Cardiac septum (tissue), 1 donor: Measurements from ENCODE around the gene PCNX3. TPM values are rescaled to one million over a fixed set of nuclear protein-coding genes. Genes with fewer than 3 reads are reported as not detected.

ENCODE experiments used
- DNase-seq: peaks from one replicate; pipeline ENCODE4 v3.0.0-alpha.2; 2020; ENCODE audit warnings: low spot score
- intact Hi-C: fragments of 100-400 bp; cut with DNase I; formaldehyde crosslinking; loops from one replicate; pipeline ENCODE4 v1.14.0; 2022
- total RNA-seq: library from RNA; stranded (reverse); fragmentation: NEBNext Ultra II Directional; extraction: Animal tissue kit (Norgen Biotek cat#: 25700); gene quantifications from one replicate; pipeline ENCODE4 v1.2.1, GENCODE V29; 2021
- donor health status: DM: no; HTN: no; CAD: no.

Gene PCNX3
- total RNA-seq, 1 donor from 2014 or later, result 15.9 TPM

DNA sequence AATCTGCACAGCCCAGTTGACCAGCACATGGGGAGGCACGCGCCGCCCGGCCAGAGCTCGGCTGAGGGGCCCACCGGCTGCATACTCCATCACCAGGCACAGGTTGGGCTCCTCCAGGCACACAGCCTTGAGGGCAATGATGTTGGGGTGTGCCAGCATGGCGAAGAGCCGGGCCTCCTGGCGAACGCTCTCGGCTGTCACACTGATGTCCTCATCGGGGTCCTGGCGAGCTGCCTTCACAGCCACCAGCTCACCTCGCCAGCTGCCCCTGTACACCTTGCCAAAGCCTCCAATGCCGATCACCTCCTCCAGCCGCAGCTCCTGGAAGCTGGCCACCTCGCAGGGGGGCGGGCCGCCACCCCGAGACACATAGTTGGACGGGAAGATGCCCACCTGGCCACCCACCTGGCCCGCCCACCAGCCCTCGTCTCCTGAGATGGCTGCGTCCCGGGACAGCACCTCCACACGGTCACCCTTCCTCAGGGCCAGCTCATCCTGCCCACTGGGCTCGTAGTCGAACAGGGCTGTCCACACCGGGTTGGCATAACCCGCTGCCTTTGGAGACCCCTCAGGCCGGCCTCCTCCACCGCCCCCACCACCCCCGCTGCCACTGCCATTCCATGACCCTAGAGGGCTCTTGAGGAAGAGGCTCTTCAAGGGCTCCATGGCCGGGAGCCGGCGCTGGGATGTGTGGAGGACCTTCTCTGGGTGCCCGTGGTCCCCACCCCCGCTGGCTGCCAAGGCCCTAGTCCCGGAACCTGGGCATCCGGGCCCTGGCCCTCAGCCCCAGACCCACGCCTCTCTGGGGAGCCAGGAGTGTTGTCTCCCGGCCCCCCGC lies 2.3 kb upstream of the PCNX3 start:
- intact Hi-C loops, result no loop called here
- DNase-seq, result no peak

DNA sequence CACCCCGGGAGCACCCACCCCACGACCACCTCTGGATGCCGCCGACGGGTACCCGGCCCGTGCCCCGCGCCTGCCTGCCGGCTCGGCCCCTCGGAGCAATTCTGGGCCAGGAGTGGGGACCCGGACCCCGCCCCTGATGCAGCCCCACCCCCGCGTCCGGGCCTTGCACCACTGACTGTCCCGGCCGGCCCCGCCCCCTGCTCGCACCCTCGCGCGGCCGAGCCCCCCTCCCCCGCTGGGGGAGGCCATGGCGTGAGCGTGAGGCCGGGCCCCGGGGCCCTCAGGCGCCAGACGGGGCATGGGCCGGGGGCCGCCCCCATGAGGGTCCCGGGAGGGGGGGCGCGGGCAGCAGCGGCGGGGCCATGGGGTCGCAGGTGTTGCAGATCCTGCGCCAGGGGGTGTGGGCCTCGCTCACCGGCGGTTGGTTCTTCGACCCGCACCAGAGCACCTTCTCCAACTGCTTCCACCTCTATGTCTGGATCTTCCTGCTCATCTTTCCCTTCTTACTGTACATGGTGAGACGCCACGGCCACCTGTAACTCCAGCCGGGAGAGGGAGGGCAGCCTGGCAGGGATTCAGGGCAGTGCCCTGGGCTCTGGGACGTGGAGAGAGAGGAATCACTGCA lies 486 bp downstream of the PCNX3 start:
- DNase-seq, result no peak
- intact Hi-C loops, result loop anchor here (1.0 to 2.0 kb wide), 2 partner anchors 41 to 47 kb away; partner anchors contain the start of gene RELA

DNA sequence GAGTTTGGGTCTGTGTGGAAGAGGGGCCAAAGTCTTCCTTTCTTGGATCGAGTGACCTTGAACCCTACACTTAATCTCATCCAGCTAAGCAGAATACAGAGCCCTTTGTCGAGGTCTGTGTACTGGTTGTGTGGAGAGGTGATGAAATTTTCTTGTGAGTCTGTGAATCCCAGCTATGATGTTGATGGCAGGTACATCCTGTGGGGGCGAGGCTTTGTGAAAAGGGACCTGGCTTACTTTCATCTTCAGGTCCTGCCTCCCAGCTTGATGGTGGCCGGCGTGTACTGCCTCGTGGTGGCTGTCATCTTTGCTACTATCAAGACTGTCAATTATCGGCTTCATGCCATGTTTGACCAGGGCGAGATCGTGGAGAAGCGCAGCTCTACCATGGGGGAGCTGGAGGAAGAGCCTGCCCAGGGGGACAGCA lies 1.0 kb downstream of the PCNX3 start:
- intact Hi-C loops, result no loop called here
- no peak for DNase-seq

- no peak for DNase-seq
- intact Hi-C loops, result no loop called here
These were observed 1.7 kb downstream of the PCNX3 start for GRCh38 chr11:65617136-65617850.

- no peak for DNase-seq
- intact Hi-C loops, result no loop called here
These were observed 2.6 kb downstream of the PCNX3 start for GRCh38 chr11:65617990-65618751.

DNA sequence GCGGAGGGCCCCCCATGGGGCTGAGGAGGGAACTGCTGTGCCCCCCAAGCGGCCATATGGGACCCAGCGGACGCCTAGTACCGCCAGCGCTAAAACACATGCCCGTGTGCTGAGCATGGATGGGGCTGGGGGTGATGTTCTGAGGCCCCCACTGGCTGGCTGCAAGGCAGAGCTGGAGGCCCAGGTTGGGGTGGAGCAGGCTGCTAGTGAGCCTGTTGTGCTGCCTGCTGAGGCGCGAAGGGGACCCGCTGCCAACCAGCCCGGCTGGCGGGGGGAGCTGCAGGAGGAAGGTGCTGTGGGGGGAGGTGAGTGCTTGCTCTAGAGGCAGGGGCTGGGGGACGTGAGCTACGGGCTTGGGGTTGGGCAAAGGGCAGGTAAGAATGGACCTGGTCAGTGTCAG lies 3.2 kb downstream of the PCNX3 start:
- intact Hi-C loops, result no loop called here
- no peak for DNase-seq

GRCh38 chr11:65619281-65619928 lies 3.8 kb downstream of the PCNX3 start:
- DNase-seq, result no peak
- intact Hi-C loops, result no loop called here

DNA sequence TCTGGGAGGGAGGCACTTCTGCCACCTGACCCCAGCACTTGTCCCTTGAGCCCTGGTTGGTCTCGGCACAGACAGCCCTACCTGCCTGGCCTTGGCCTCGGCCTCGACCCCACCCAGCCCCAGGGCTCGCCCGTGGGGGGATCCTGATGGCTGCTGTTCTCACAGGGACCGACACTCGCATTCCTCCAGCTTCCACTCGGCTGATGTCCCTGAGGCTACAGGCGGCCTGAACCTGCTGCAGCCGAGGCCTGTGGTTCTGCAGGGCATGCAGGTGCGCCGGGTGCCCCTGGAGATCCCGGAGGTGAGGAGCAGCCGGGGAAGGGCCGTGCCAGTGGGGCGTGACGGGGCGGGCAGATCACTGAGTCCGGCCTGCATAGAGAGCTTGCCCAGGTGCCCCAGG lies 5.1 kb downstream of the PCNX3 start:
- no peak for DNase-seq
- intact Hi-C loops, result loop anchor here (5.0 kb wide), 1 partner anchor 197 kb away; no protein-coding TSS in a partner anchor

DNA sequence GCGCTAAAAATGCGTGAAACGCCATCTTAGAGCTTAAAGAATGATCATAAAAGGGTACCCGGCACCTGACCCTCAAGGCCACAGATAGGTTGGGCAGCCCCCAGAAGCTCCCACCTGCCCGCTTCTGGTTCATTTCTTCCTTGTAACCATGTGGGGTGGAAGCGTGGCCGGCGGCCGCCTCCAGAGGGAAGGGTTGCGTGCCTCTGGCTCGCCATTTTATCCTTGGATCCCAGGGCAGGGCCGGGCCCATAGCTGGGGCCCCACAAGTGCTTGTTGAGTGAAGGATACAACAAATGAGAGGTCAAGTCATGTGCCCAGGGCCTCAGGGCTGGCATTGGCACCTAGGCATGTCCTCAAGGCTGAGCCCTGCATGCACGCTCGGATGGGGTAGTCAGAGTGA lies 5.9 kb downstream of the PCNX3 start:
- intact Hi-C loops, result loop anchor here (5.0 kb wide), 1 partner anchor 196 kb away; no protein-coding TSS in a partner anchor

DNA sequence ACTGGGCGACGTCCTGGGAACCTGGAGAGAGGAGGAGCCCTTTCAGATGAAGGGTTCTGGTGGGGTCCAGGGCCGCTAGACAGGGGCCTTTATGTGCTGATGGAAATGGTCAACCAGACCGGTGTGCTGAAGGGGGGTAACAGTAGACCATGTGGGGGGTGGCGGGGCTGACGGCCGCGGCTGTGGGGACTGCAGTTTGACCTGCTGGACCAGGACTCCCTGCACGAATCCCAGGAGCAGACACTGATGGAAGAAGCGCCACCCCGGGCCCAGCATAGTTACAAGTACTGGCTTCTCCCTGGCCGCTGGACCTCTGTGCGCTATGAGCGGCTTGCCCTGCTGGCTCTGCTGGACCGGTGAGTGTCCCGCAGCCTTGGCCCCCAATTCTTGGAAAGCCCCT lies 6.4 kb downstream of the PCNX3 start:
- DNase-seq, result no peak
- intact Hi-C loops, result loop anchor here (5.0 kb wide), 1 partner anchor 195 kb away; no protein-coding TSS in a partner anchor

More for the DNA sequence above, 5.9 kb downstream of the PCNX3 start:
- no peak for DNase-seq

GRCh38 chr11:65623177-65623576 lies 7.6 kb downstream of the PCNX3 start:
- no peak for DNase-seq
- intact Hi-C loops, result loop anchor here (5.0 kb wide), 1 partner anchor 194 kb away; no protein-coding TSS in a partner anchor

- DNase-seq, result no peak
- intact Hi-C loops, result loop anchor here (5.0 kb wide), 1 partner anchor 193 kb away; no protein-coding TSS in a partner anchor
These were observed 8.5 kb downstream of the PCNX3 start for GRCh38 chr11:65623852-65624616.

DNA sequence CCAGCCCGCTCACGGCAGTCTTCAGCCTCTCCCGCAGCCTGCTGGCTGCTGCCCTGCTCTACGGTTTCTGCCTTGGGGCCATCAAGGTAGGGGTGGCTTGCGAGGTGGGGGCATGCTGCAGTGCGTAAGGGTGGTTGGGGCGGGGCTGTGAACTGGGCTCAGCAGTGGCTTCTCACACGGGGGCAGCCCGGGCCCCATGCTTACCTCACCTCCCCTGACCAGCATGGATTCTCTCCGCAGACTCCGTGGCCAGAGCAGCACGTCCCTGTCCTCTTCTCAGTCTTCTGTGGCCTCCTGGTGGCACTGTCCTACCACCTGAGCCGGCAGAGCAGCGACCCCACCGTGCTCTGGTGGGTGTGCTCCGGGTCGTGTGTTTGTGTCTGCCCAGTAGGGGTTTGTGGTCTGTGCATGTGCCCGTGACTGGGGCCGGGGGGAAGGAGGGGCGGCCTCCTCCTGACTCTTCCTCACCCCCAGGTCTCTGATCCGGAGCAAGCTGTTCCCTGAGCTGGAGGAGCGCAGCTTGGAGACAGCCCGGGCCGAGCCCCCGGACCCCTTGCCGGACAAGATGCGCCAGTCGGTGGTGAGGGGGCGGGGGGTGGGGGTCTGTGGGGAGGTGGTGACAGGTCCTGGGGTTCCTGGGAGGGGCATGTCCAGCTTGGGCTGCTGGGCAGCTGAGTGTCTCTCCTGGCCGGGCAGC lies 9.5 kb downstream of the PCNX3 start:
- DNase-seq, result no peak
- intact Hi-C loops, result loop anchor here (5.0 kb wide), 1 partner anchor 192 kb away; no protein-coding TSS in a partner anchor

DNA sequence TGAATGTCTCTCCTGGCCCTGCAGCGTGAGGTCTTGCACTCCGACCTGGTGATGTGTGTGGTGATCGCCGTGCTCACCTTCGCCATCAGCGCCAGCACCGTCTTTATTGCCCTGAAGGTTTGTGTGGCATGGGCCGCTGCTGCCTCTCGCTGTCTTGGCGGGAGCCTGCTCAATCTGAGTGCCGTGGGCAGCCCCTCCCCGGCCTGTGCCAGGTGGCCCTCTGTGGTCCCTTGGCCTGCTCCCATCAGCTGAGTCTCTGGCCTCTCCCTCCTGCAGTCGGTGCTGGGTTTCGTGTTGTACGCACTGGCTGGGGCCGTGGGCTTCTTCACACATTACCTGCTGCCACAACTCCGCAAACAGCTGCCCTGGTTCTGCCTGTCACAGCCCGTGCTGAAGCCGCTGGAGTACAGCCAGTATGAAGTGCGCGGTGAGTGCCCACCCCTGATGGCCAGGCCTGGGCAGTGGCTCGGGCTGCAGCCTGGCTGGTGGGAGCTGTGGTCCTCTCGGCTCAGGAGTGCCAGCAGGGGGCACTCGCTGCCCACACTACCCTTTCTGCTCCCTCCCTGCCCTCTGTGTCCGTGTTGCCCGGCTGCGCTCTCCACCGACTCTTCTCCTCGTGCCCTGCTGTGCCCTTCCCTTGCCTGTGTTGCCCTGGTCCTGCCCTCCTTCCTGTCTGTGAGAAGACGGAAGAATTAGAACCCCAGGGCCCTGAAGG lies 10.2 kb downstream of the PCNX3 start:
- intact Hi-C loops, result no loop called here
- DNase-seq, result no peak

GRCh38 chr11:65627202-65627601 lies 11.6 kb downstream of the PCNX3 start:
- DNase-seq, result no peak
- intact Hi-C loops, result no loop called here

GRCh38 chr11:65629579-65629978 lies 14.0 kb downstream of the PCNX3 start:
- intact Hi-C loops, result no loop called here
- no peak for DNase-seq

GRCh38 chr11:65630215-65630614 lies 14.6 kb downstream of the PCNX3 start:
- intact Hi-C loops, result no loop called here
- no peak for DNase-seq
